Right kidney (tissue), 1 donor: Measurements from ENCODE around the gene SYT7.

Source experiments
- DNase-seq: peaks from one replicate; pipeline ENCODE4 v3.0.0-alpha.2; 2016

The SYT7 gene

DNA sequence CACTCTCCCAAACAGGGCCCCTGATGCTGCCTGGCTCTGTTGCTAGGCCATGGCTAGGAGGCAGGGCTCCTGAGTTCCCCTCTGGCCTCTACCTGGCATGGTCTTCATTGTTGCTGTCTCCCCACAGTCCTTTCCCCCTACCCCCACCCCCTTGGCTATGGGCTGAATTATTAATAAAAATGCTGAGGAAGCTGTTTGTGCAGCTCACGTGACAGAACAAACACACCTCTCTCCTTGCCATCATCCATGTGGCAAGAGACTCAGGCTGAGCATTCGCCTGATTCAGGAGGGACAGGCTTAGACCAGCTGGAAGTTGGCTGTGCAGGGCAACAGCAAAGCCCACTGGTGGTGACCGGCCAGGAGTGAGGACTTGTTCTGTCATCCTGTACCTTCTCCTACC lies 4.2 kb upstream of the SYT7 start:
- DNase-seq = no peak

- DNase-seq = no peak
Measured at GRCh38 chr11:61581931-61582330, 1.1 kb upstream of the SYT7 start.

DNA sequence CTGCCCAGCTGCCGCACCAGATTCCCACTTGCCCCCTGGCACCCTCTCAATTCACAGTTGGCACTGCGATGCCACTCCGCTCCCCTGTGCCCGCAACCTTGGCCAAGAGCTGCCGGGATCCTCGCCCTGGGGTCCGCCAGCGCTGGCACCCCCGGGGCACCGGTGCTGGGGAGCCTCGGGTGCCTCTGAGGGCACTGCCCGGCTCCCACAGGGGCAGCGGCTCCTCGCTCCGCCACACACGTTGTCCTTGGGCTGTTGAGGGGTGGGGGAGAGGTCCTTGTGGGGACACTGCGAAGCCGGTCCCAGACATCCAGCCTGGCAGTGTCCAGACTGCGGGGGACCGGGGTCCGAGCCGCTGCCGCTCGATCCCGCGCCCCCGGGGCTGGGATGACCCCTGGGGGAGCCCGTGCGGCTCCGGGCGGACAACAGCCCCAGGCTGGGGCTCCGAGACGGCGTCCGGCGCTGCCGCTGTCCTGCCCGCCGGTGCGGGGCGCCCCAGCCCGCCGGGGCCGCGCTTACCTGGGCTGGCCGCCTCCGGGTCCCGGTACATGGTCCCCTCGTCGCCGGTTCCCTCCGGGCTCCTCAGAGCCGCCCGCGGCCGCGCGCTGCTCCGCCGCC lies 496 bp downstream of the SYT7 start:
- DNase-seq = peak; percentile 49

- no peak for DNase-seq
Measured at GRCh38 chr11:61579676-61580270, 1.1 kb downstream of the SYT7 start.

DNA sequence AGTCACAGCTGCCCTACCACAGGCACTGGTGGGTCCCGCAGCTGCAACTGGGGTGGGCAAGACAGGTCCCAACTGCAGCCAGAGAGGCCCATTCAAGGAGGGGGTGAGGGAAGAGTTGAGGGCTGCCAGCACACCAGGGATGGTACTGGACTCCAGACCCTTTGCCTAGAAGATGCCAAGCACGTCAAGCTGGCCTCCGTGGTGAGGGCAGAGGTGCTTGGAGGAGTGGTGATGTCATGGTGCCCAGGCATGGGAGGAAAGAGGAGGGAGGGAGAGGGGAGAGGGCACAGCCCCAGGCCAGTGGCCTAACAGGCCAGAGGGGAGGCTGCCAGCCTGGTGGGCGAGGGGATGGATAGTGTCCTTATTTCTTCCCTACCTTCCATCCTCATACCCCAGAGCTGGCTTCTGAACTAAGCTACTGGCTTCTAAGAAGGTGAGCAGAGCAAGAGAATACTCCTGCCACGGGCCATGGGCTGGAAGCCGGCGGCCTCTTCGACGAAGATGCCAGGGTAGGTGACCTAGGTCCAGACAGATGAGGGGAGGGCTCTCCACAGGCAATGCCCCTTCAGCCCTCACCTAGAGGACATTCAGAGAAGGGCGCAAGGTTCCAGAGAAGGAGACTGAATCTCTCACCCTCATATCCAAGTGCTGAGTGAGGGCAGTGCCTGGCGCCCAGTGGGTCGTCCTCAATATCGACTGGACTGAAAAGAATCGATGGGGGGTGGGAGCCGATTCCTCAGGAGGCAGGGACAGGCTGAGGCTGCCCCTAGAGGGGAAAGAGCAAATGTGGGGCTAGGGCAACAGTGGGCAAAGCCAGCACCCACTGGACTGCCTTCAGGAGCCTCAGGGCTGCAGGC lies 1.8 kb downstream of the SYT7 start:
- DNase-seq = no peak

DNA sequence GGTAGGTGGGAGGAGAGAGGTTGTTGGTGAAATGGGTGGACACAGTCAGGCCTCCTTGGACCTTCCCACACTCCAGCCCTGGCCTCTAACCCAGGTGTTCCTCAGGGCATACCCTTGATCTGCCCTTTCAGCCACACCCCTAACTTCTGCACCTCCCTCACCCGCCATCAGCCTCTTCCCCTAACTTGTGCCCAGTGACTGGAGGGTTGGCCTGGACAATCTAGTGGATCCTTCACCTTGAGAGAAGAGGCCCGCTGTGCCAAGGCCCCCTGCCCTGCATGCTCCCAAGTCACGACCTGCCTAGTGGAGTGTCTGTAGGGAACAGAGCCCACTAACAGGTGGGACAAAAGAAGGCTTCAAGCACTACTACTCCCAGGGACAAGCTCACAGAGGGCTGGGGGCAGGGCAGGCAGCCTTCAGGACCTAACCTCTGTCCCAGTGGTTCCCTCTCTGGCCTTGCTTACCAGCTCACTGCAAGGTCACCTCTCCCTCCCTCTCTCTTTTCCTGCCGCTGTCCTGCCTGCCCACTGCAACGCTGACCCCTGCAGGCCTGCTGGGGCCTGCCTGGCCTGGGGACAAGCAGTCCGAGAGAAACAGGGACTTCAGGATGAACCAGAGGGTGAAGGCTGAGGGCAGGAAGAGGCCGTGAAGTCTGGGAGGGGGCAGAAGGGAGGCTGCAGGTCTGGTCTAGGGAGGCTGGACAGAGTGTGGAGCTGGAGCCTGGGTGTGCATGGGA lies 3.3 kb downstream of the SYT7 start:
- DNase-seq = no peak

GRCh38 chr11:61575886-61576861 lies 4.7 kb downstream of the SYT7 start:
- no peak for DNase-seq

DNA sequence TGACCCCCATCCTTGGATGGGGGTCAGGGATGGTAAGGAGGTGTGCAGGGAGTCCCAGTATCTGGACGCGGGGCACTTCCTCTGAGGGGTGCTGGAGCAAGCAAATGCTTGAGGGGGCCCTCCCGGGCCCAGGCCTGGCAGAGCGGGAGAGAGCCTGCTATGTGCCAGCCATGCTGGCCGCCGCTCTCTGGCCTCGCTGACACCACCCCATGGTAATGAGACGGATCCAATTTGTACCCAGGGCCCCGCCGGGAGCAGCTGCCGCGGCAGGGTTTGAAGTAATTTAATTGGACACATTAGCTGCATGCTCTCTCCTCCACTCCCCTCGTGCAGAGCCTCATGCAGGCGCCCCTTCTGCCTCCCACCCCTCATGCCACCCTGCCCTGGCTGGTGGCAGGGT lies 6.3 kb downstream of the SYT7 start:
- DNase-seq = no peak

DNA sequence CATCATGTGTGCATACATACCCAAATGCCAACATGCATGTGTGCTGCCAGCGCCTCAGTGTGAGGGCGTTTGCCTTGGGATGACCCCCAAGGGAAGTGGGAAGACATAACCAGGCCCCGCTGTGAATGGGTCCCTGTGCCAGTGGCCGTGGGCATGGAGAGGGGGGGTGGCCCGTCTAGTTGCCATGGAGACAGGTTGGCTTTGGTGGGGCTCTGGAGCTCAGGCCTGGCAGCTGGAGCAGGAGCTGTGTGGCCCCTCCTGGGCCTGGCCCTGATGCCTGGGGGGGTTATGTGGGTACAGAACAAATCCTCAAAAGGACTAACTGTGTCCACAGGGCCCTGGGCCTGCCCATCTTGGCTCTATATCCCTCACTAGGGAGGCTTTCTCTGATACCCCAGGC lies 8.0 kb downstream of the SYT7 start:
- no peak for DNase-seq

GRCh38 chr11:61571869-61572268 lies 9.0 kb downstream of the SYT7 start:
- no peak for DNase-seq

GRCh38 chr11:61571337-61571736 lies 9.5 kb downstream of the SYT7 start:
- no peak for DNase-seq

DNA sequence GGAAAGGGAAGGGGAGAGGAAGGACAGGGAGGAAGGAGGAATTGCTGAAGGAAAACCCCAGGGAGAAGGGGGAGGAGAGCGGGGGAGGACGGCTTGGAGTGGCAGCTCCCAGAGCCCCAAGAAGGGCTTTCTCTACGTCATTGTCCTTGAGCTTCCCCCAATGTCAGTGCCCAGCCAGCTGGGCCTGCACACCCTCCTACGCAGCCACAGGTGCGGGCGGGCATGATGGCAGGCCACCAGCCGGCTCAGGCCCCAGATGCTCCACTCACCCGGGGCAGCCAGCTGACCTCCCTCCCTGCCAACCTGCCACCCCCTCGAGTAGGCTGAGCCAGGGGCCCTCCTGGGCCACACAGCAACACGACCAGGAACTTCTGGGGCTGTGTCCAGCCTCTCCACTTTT lies 11.2 kb downstream of the SYT7 start:
- DNase-seq = no peak

DNA sequence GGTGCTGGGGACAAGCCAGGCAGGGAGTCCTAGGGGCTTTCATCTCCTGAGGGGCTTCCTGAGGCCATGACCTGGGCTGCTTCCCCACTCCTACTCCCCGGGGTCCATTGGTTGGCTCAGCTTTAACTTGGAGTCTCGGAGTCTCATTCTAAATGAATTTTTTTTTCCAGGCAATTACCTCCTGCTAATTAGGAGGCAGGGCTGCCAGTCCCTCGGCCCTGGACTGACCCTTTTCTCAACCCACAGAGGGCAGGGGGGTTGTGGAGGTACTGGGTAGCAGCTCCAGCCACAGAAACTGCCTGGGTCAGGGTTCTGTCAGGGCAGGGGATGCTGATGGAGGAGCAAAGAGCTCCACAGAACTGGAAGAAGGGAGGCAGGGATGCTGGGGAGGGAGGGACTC lies 11.9 kb downstream of the SYT7 start:
- DNase-seq = no peak

DNA sequence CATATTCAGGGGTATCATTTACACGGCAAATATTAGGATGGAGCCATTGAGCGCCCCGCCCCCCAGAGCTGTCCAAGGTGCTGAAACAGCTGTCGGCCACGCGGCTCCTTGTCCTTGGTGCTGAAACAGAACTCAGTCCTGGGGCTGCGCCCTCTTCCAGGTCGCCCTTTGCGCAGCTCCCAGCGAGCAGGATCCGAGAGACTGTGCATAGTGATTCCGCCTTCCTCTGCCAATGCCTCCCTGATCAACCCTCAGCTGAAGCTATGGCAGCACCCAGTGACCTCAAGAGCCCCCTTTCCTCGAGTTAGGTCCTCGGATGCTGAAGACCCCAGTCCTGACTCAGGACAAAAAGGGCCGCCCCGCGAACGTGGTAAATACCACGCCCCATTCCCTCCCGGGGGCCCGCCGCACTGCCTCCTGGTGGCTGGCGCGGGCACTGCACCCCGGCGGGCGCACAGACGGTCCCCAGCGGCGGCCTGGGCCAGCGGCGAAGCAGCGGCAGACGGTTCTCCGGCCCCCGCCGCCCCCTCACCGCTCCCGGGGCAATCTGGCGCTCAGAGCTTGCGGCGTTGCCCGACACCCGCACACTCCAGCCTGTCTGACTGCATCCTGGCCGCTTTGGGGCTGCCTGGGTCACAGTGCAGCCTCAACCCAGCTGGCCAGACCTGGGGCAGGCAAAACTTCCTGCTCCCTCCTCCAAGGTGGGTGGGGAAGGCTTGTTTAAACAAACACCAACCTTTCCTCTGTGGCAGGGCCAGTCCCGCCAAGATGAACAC lies 13.4 kb downstream of the SYT7 start:
- peak; percentile 85 for DNase-seq

- DNase-seq = no peak
Measured at GRCh38 chr11:61564936-61565696, 15.8 kb downstream of the SYT7 start.

DNA sequence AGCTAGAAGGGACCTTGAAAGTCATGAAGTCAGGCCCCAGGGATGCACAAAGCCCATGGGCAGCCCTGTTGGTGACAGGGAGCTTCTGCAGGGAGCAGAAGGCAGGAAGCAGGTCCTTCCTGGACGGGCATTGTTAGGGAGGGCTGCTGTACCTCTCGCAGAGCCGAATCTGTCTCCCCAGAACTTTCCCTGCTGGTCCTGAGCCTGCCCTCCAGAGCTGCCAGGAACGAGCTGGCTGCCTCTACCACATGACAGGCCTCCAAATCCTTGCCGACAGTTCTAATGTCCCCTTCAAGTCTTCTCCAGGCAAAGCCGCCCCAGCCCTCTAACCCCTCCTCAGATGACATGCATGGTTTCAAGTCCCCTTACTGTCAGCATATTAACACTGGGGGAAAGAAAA lies 20.1 kb downstream of the SYT7 start:
- no peak for DNase-seq

DNA sequence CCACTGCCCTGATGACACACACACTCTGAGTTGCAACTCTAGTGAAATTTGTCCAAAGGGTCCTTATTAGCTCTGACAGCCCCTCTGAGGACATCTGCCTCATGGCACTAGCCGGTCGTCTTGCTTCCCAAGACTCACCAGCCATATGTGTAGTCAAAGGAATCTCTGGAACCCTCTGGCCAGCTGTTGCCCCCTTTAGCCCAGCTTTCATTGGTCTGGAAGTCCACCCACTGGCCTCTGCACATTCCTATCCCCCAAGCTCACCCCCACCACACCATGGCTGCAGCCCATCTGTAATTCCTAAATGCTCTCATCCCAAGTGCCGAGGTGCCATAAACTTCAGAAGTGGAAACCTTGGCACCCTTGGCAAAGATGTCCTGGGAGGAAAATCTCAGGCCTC lies 24.3 kb downstream of the SYT7 start:
- no peak for DNase-seq

GRCh38 chr11:61555978-61556377 lies 24.9 kb downstream of the SYT7 start:
- DNase-seq = no peak

- DNase-seq = no peak
Measured at GRCh38 chr11:61555051-61555969, 25.6 kb downstream of the SYT7 start.
